Stimulated activated naive B cell treated with anti-CD40 and anti-IgM and Interleukin-4, amounts not matched to agents 10 μg/mL and 1 μg/mL and 100 μg/mL, for 72 hours (primary cell): ENCODE measurements around the gene LRRC37A2.
"Not testable (repeated sequence)": the region's sequence is repeated elsewhere in the genome, so short reads cannot be mapped to it uniquely, and the experiment has no call there.

Experiments used
- ATAC-seq, 2 donors: fragments of 150-1000 bp; cut with Tn5 transposase; replicated peaks; 2 replicates each; pipeline ENCODE4 v1.10.0; 2021; ENCODE audit warnings: moderate library complexity in 1 of 2
- DNase-seq: peaks from one replicate; pipeline ENCODE4 v3.0.0; 2021
- H3K27ac Mint-ChIP-seq: one replicate; pipeline ENCODE4 v1.8.0; 2022; ENCODE audit warnings: mild to moderate bottlenecking, mixed read lengths
- H3K27me3 Mint-ChIP-seq, 2 donors: one replicate each; pipeline ENCODE4 v1.8.0; 2022; ENCODE audit warnings: mixed read lengths in 2 of 2
- H3K36me3 Mint-ChIP-seq, 2 donors: one replicate each; pipeline ENCODE4 v1.8.0; 2022; ENCODE audit warnings: mixed read lengths in 2 of 2, mild to moderate bottlenecking in 1 of 2
- H3K4me1 Mint-ChIP-seq, 2 donors: one replicate each; pipeline ENCODE4 v1.8.0; 2022; ENCODE audit warnings: mixed read lengths in 2 of 2, mild to moderate bottlenecking in 1 of 2
- H3K4me3 Mint-ChIP-seq, 2 donors: one replicate each; pipeline ENCODE4 v1.8.0; 2022; ENCODE audit warnings: mild to moderate bottlenecking in 2 of 2, mixed read lengths in 2 of 2, moderate library complexity in 1 of 2
- H3K9me3 Mint-ChIP-seq, 2 donors: one replicate each; pipeline ENCODE4 v1.8.0; 2022; ENCODE audit warnings: mixed read lengths in 2 of 2, mild to moderate bottlenecking in 1 of 2

LRRC37A2 gene

GRCh38 chr17:46512168-46512567, at the start of gene LRRC37A2:
TSS of gene LRRC37A2 (plus strand) at chr17:46512468. CDS start at chr17:46512713, 245 bp downstream.
- DNase-seq, H3K27ac Mint-ChIP-seq, H3K36me3 Mint-ChIP-seq, ATAC-seq, H3K27me3 Mint-ChIP-seq, H3K4me1 Mint-ChIP-seq, H3K4me3 Mint-ChIP-seq, H3K9me3 Mint-ChIP-seq: not testable (repeated sequence)

GRCh38 chr17:46467618-46468017, 44.6 kb upstream of the LRRC37A2 start:
- not testable (repeated sequence) for DNase-seq, H3K4me3 Mint-ChIP-seq, H3K9me3 Mint-ChIP-seq, ATAC-seq, H3K36me3 Mint-ChIP-seq, H3K27ac Mint-ChIP-seq, H3K4me1 Mint-ChIP-seq, H3K27me3 Mint-ChIP-seq

GRCh38 chr17:46474489-46474888, 37.8 kb upstream of the LRRC37A2 start:
- not testable (repeated sequence) for H3K27me3 Mint-ChIP-seq, H3K9me3 Mint-ChIP-seq, H3K36me3 Mint-ChIP-seq, H3K4me3 Mint-ChIP-seq, H3K4me1 Mint-ChIP-seq, ATAC-seq, H3K27ac Mint-ChIP-seq, DNase-seq

GRCh38 chr17:46475583-46475982, 36.7 kb upstream of the LRRC37A2 start:
- peak; percentile 62 to 68 for ATAC-seq
- H3K36me3 Mint-ChIP-seq, H3K4me3 Mint-ChIP-seq, H3K4me1 Mint-ChIP-seq, H3K9me3 Mint-ChIP-seq, H3K27me3 Mint-ChIP-seq, H3K27ac Mint-ChIP-seq, DNase-seq: not testable (repeated sequence)

GRCh38 chr17:46478823-46479222, 33.4 kb upstream of the LRRC37A2 start:
- H3K4me3 Mint-ChIP-seq, H3K4me1 Mint-ChIP-seq, ATAC-seq, DNase-seq, H3K9me3 Mint-ChIP-seq, H3K27me3 Mint-ChIP-seq, H3K36me3 Mint-ChIP-seq, H3K27ac Mint-ChIP-seq: not testable (repeated sequence)

GRCh38 chr17:46481310-46481709, 31.0 kb upstream of the LRRC37A2 start:
- not testable (repeated sequence) for H3K27ac Mint-ChIP-seq, H3K27me3 Mint-ChIP-seq, H3K4me3 Mint-ChIP-seq, H3K36me3 Mint-ChIP-seq, H3K4me1 Mint-ChIP-seq, ATAC-seq, H3K9me3 Mint-ChIP-seq, DNase-seq

- not testable (repeated sequence) for DNase-seq, ATAC-seq, H3K27me3 Mint-ChIP-seq, H3K4me1 Mint-ChIP-seq, H3K9me3 Mint-ChIP-seq, H3K4me3 Mint-ChIP-seq, H3K27ac Mint-ChIP-seq, H3K36me3 Mint-ChIP-seq
Measured at GRCh38 chr17:46492021-46492420, 20.2 kb upstream of the LRRC37A2 start.

- not testable (repeated sequence) for H3K4me1 Mint-ChIP-seq, DNase-seq, H3K27me3 Mint-ChIP-seq, H3K27ac Mint-ChIP-seq, H3K4me3 Mint-ChIP-seq, H3K9me3 Mint-ChIP-seq, ATAC-seq, H3K36me3 Mint-ChIP-seq
Measured at GRCh38 chr17:46499437-46500139, 12.7 kb upstream of the LRRC37A2 start.

- H3K4me1 Mint-ChIP-seq, DNase-seq, H3K9me3 Mint-ChIP-seq, H3K27me3 Mint-ChIP-seq, H3K4me3 Mint-ChIP-seq, H3K27ac Mint-ChIP-seq, H3K36me3 Mint-ChIP-seq, ATAC-seq: not testable (repeated sequence)
Measured at GRCh38 chr17:46505896-46506295, 6.4 kb upstream of the LRRC37A2 start.

GRCh38 chr17:46534716-46535115, 22.4 kb downstream of the LRRC37A2 start:
- not testable (repeated sequence) for H3K9me3 Mint-ChIP-seq, H3K4me1 Mint-ChIP-seq, H3K27ac Mint-ChIP-seq, H3K36me3 Mint-ChIP-seq, H3K4me3 Mint-ChIP-seq, ATAC-seq, DNase-seq, H3K27me3 Mint-ChIP-seq

GRCh38 chr17:46548607-46549006, 36.3 kb downstream of the LRRC37A2 start:
- not testable (repeated sequence) for DNase-seq, H3K4me1 Mint-ChIP-seq, H3K4me3 Mint-ChIP-seq, ATAC-seq, H3K27me3 Mint-ChIP-seq, H3K27ac Mint-ChIP-seq, H3K9me3 Mint-ChIP-seq, H3K36me3 Mint-ChIP-seq

- not testable (repeated sequence) for H3K9me3 Mint-ChIP-seq, H3K4me1 Mint-ChIP-seq, ATAC-seq, H3K36me3 Mint-ChIP-seq, H3K27me3 Mint-ChIP-seq, H3K27ac Mint-ChIP-seq, DNase-seq, H3K4me3 Mint-ChIP-seq
Measured at GRCh38 chr17:46559155-46559554, 46.9 kb downstream of the LRRC37A2 start.

- not testable (repeated sequence) for DNase-seq, H3K27me3 Mint-ChIP-seq, H3K36me3 Mint-ChIP-seq, H3K4me3 Mint-ChIP-seq, H3K9me3 Mint-ChIP-seq, H3K4me1 Mint-ChIP-seq, H3K27ac Mint-ChIP-seq, ATAC-seq
Measured at GRCh38 chr17:46560048-46560447, 47.8 kb downstream of the LRRC37A2 start.

GRCh38 chr17:46566284-46566683, 54.0 kb downstream of the LRRC37A2 start:
- H3K4me3 Mint-ChIP-seq, H3K9me3 Mint-ChIP-seq, DNase-seq, H3K27me3 Mint-ChIP-seq, H3K36me3 Mint-ChIP-seq, H3K27ac Mint-ChIP-seq, H3K4me1 Mint-ChIP-seq: not testable (repeated sequence)
- peak; percentile 96 to 98 for ATAC-seq

GRCh38 chr17:46566980-46567379, 54.7 kb downstream of the LRRC37A2 start:
- not testable (repeated sequence) for H3K27me3 Mint-ChIP-seq, H3K9me3 Mint-ChIP-seq, H3K4me1 Mint-ChIP-seq, H3K27ac Mint-ChIP-seq, H3K36me3 Mint-ChIP-seq, DNase-seq, H3K4me3 Mint-ChIP-seq
- ATAC-seq, result peak in 1 of 2 donors; percentile 31

GRCh38 chr17:46571796-46572195, 59.5 kb downstream of the LRRC37A2 start:
- not testable (repeated sequence) for H3K4me1 Mint-ChIP-seq, ATAC-seq, H3K9me3 Mint-ChIP-seq, H3K27ac Mint-ChIP-seq, H3K4me3 Mint-ChIP-seq, H3K36me3 Mint-ChIP-seq, H3K27me3 Mint-ChIP-seq, DNase-seq
